Cerebellar nuclear complex (tissue), 1 donor: Measurements from ENCODE around the gene SLC8A3.

Experiments used
- DNase-seq, 2 experiments: peaks; one replicate each; lab custom pipeline; 2025; lab: John Stamatoyannopoulos, UW

SLC8A3 gene

GRCh38 chr14:70114621-70115156 lies 74.1 kb downstream of the SLC8A3 start:
- DNase-seq = no peak

- no peak for DNase-seq
Observed at GRCh38 chr14:70113211-70113610, 75.5 kb downstream of the SLC8A3 start.

- no peak for DNase-seq
Observed at GRCh38 chr14:70108419-70108818, 80.3 kb downstream of the SLC8A3 start.

GRCh38 chr14:70107309-70107708 lies 81.4 kb downstream of the SLC8A3 start:
- DNase-seq = no peak

GRCh38 chr14:70100071-70100470 lies 88.7 kb downstream of the SLC8A3 start:
- no peak for DNase-seq

GRCh38 chr14:70098250-70098809 lies 90.4 kb downstream of the SLC8A3 start:
- DNase-seq = no peak

- DNase-seq = no peak
Observed at GRCh38 chr14:70097576-70098249, 91.0 kb downstream of the SLC8A3 start.

GRCh38 chr14:70096866-70097265 lies 91.9 kb downstream of the SLC8A3 start:
- DNase-seq = no peak

GRCh38 chr14:70094631-70095030 lies 94.1 kb downstream of the SLC8A3 start:
- DNase-seq = no peak

- no peak for DNase-seq
Observed at GRCh38 chr14:70094106-70094505, 94.6 kb downstream of the SLC8A3 start.

- DNase-seq = no peak
Observed at GRCh38 chr14:70093156-70093555, 95.6 kb downstream of the SLC8A3 start.

GRCh38 chr14:70087380-70087697 lies 101.4 kb downstream of the SLC8A3 start:
- DNase-seq = no peak

GRCh38 chr14:70086685-70087379 lies 101.9 kb downstream of the SLC8A3 start:
- DNase-seq = no peak

- DNase-seq = no peak
Observed at GRCh38 chr14:70084226-70084625, 104.5 kb downstream of the SLC8A3 start.

- DNase-seq = no peak
Observed at GRCh38 chr14:70082394-70082793, 106.4 kb downstream of the SLC8A3 start.

GRCh38 chr14:70080076-70080475 lies 108.7 kb downstream of the SLC8A3 start:
- DNase-seq = peak in 1 of 2 experiments; percentile 20

- no peak for DNase-seq
Observed at GRCh38 chr14:70078329-70078728, 110.4 kb downstream of the SLC8A3 start.

GRCh38 chr14:70077720-70078119 lies 111.0 kb downstream of the SLC8A3 start:
- DNase-seq = no peak

- no peak for DNase-seq
Observed at GRCh38 chr14:70077005-70077404, 111.7 kb downstream of the SLC8A3 start.

GRCh38 chr14:70073924-70074566 lies 114.7 kb downstream of the SLC8A3 start:
- DNase-seq = no peak

GRCh38 chr14:70069186-70069585 lies 119.6 kb downstream of the SLC8A3 start:
- DNase-seq = no peak

GRCh38 chr14:70067810-70068209 lies 120.9 kb downstream of the SLC8A3 start:
- no peak for DNase-seq
